ENCODE measurements around the gene SCAF8. TPM values are rescaled to one million over a fixed set of nuclear protein-coding genes. Genes with fewer than 3 reads are reported as not detected.

Gene SCAF8
- total and polyA plus RNA-seq, 9 of the 15 experiments (the other 6 are each of a cell fraction or from before 2014, with no cell fraction given) = 10.5 to 46.6 (median 23.2) TPM

DNA sequence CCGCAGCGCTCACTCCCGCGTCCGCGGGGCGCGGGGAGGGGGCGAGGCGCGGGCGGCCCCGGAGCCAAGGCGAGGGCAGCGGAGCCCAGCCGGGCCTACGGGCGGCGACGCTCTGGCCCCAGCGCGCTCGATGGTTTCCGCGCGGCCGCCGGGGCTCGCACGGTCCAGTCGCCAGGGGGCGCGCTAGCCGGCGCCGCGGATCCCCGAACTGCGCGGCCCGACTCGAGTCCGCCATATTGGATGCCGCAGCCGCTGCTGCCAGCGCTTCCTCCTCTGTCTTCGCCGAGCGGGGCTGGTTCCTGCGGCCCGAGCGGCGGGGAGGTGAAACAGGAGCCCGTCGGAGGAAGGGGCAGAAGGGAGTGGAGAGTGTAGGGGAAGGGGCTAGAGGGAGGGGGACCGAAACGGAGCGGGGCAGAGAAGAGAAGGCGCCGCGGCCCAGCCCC is at the start of gene SCAF8 (continued):
- no peak for TF ChIP-seq RREB1 (CRISPR knock-in tag; IDR thresholded peaks at IDR 0.05)
- TF ChIP-seq ZNF77 (CRISPR knock-in tag; IDR thresholded peaks at IDR 0.05) = no peak
- no peak for TF ChIP-seq ZC3H4 (CRISPR knock-in tag; IDR thresholded peaks at IDR 0.05; ENCODE audit: borderline replicate concordance)
- peak; percentile 57 for TF ChIP-seq TAF9B (IDR thresholded peaks at IDR 0.05; ENCODE audit: partially characterized antibody)
- no peak for TF ChIP-seq ZNF239 (CRISPR knock-in tag; IDR thresholded peaks at IDR 0.05)
- TF ChIP-seq, protein P1, sequence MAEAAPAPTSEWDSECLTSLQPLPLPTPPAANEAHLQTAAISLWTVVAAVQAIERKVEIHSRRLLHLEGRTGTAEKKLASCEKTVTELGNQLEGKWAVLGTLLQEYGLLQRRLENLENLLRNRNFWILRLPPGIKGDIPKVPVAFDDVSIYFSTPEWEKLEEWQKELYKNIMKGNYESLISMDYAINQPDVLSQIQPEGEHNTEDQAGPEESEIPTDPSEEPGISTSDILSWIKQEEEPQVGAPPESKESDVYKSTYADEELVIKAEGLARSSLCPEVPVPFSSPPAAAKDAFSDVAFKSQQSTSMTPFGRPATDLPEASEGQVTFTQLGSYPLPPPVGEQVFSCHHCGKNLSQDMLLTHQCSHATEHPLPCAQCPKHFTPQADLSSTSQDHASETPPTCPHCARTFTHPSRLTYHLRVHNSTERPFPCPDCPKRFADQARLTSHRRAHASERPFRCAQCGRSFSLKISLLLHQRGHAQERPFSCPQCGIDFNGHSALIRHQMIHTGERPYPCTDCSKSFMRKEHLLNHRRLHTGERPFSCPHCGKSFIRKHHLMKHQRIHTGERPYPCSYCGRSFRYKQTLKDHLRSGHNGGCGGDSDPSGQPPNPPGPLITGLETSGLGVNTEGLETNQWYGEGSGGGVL (CRISPR knock-in tag; IDR thresholded peaks at IDR 0.05) = no peak
- no peak for TF ChIP-seq EWSR1 (IDR thresholded peaks at IDR 0.05; ENCODE audit: borderline replicate concordance, low read depth, partially characterized antibody)
- no peak for TF ChIP-seq JUND (IDR thresholded peaks at IDR 0.05; ENCODE audit: borderline replicate concordance, low read depth, low read length)
- no peak; the same call in 2 of the 3 replicates for TF ChIP-seq JUND (tag; IDR thresholded peaks at IDR 0.05; ENCODE audit: borderline replicate concordance, low read depth, low read length)
- TF ChIP-seq RFX5 (IDR thresholded peaks at IDR 0.05; ENCODE audit: low read depth, low read length) = no peak
- TF ChIP-seq ZNF449 (CRISPR knock-in tag; IDR thresholded peaks at IDR 0.05) = no peak
- TF ChIP-seq SLC30A9 (CRISPR knock-in tag; IDR thresholded peaks at IDR 0.05) = no peak
- TF ChIP-seq MCM2 (IDR thresholded peaks at IDR 0.05; ENCODE audit: low read depth) = no peak
- TF ChIP-seq CBFA2T2 (conservative IDR thresholded peaks at IDR 0.05) = no peak
- TF ChIP-seq, protein P2, sequence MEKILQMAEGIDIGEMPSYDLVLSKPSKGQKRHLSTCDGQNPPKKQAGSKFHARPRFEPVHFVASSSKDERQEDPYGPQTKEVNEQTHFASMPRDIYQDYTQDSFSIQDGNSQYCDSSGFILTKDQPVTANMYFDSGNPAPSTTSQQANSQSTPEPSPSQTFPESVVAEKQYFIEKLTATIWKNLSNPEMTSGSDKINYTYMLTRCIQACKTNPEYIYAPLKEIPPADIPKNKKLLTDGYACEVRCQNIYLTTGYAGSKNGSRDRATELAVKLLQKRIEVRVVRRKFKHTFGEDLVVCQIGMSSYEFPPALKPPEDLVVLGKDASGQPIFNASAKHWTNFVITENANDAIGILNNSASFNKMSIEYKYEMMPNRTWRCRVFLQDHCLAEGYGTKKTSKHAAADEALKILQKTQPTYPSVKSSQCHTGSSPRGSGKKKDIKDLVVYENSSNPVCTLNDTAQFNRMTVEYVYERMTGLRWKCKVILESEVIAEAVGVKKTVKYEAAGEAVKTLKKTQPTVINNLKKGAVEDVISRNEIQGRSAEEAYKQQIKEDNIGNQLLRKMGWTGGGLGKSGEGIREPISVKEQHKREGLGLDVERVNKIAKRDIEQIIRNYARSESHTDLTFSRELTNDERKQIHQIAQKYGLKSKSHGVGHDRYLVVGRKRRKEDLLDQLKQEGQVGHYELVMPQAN (IDR thresholded peaks at IDR 0.05; ENCODE audit: borderline replicate concordance) = no peak

Data from K562 (cell line).